Epithelial cell of prostate (primary cell): ENCODE data around the gene GALNT1.

Experiments
- DNase-seq: peaks from one replicate; pipeline ENCODE4 v3.0.0-alpha.2; 2011; ENCODE audit warnings: low read depth, low spot score
- H3K27ac ChIP-seq: fragments of 450-650 bp; 2 replicates; pipeline ENCODE4 v1.5.1; 2017; ENCODE audit warnings: mild to moderate bottlenecking

GALNT1 gene

DNA sequence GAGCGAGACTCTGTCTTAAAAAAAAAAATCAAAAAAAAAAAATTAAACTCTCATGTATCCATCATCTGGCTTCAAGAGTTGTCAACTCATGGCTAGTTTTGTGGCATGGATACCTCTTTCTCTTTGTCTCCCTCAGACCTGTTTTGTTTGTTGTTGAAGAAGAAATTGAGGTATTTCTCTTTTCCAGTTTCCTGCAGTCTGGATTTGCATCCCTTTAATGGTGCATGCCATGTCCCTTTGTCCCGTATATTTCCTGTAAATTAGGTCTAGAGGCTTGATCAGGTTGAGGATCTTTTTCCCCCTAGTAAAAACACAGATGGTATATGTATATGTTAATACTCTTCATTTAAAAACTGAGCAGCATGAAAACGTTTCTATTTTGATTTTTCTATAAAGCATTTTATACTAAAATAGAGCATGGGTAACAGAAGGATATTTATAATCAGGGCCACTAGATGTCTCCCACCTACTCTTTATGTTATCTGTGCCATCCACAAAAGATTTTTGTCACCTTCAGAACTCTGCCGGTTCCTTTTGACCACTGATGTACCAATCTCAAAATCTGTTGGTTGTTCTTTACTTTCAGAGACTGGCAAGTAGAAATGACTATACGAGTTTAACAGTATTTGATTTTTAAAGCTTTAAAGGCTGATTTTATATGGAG, 80.1 kb downstream of the GALNT1 start:
- no peak for DNase-seq

DNA sequence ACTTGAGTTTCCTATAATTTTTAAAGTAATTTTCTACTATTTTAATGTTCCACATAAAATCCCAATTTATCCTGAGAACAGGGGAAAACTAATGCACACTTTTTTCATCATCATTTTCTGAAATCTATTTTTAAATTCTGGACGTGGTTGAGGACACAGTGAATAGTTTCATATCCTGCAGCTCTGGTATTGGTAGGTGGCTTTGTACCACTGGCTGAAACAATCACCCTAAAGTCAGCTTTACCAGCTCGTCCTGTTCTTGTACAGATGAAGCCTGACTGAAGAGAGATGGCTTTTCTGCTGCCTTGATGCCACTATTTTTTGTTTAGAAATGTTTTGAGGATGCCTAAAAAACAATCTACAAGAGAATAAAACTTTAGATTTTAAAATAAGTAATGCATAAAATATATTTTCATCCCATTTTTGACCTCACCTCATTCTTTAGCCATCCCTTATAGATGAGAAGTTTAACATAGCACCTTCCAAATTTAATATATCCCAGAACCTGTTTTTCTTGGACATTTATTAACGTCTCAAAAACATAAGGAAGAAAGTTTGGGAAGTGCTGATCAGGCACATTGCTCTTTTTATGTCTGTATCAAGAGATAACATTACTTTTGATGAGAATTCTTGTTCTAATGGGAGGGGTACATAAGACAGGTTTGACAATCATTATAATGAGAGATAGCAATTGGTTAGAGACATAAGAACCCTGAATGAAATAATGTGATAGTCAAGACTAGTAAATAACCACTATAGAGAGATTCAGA, 80.9 kb downstream of the GALNT1 start:
- H3K27ac ChIP-seq: no peak overlapping the region
- DNase-seq: no peak

More for the DNA sequence above, 80.1 kb downstream of the GALNT1 start:
- H3K27ac ChIP-seq: no peak overlapping the region

GRCh38 chr18:35671966-35672603, 90.5 kb downstream of the GALNT1 start:
- H3K27ac ChIP-seq: no peak overlapping the region
- DNase-seq: no peak

- DNase-seq: peak; percentile 2
- H3K27ac ChIP-seq: no peak overlapping the region
Measured at GRCh38 chr18:35672897-35673296, 91.4 kb downstream of the GALNT1 start.

DNA sequence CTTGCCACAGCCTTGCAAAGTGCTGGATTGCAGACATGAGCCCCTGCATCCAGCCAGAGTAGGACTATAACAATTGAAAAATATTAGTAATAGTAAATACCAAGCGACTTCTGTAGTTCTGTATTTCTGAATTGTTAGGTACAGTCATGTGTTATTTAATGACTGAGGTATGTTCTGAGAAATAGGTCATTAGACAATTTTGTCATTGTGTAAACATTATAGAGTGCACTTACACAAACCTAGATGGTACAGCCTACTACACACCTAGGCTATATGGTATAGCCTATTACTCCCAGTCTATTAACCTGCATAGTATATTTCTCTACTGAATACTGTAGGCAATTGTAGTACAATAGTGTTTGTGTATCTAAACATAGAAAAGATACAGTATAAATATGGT, 92.1 kb downstream of the GALNT1 start:
- H3K27ac ChIP-seq: no peak overlapping the region
- no peak for DNase-seq

DNA sequence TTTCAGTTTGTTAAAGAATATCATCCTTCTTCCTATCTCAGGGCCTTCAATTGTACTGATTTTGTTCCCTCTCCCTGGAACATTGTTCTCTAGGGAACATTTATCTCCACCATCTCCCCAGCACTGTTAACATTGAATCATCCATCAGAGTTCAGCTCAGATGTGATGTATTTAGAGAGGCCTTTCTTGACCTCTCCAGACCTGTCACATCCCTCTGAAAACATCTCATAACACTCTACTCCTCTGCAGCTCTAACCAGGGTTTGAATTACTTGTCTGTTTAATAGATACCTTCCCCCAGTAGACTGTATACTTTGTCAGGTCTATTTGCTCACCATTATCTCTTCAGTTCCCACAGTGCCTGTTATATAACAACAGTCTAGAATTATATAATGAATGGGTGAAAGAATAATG, 98.6 kb downstream of the GALNT1 start:
- no peak overlapping the region for H3K27ac ChIP-seq
- no peak for DNase-seq

- DNase-seq: no peak
- H3K27ac ChIP-seq: no peak overlapping the region
Measured at GRCh38 chr18:35682281-35682867, 100.8 kb downstream of the GALNT1 start.

DNA sequence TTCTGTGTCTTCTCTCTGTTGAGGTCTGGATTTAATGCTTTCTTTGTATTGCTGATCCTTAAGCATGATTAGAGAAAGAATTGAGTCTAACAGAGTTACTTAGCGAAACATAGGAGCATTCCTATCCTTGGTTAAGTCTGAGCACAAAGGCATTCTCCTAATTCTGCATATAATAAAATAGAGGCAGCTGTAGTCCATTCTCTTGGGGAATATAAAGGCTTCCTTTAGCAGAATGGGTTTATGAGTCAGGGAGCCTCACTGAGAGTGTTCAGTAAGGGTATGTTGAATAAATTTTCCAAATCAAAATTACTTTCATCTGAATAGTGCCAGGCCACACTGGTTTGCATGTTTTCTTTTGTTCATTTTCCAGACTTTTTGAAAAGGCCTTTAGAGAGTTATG, 101.5 kb downstream of the GALNT1 start:
- no peak overlapping the region for H3K27ac ChIP-seq
- DNase-seq: no peak

DNA sequence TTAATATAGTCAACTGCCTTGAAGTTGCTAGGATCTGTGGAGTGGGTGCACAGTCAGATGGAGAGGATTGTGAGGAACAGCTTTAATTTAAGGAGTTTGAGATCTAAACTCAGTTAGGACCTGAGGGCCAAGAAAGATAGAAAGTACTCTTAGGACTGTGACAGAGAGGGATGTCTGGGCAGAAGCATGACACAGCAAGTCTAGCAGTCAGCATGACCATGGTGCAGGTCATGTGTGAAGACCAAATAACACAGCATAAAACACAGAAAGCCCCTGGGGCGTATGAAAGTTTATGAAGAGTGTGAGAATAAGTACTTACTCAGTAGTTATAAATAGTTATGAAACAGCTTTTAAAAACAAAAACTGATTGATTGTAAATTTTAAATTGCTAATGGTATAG, 107.2 kb downstream of the GALNT1 start:
- no peak for DNase-seq
- H3K27ac ChIP-seq: no peak overlapping the region

GRCh38 chr18:35689728-35690127, 108.2 kb downstream of the GALNT1 start:
- H3K27ac ChIP-seq: no peak overlapping the region
- DNase-seq: no peak

- H3K27ac ChIP-seq: no peak overlapping the region
- DNase-seq: no peak
Measured at GRCh38 chr18:35691625-35692024, 110.1 kb downstream of the GALNT1 start.

DNA sequence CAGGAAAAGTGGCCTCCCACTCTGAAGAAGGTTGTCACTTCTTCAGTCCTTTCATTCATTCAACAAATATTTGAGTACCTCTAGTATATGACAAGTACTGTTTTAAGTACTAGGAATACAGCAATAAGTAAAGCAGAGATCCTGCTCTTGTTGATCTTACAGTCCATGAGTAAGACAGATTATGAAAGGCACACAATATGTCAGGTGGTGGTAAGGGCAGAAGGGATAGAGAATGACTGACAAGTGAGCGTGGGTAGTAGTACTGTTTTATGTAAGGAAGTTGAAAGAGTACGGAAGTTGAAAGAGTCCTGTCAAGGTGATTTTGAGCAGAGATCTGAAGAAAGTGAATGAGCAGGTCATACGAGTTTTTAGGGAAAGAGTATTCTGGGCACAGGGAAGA, 111.3 kb downstream of the GALNT1 start:
- no peak overlapping the region for H3K27ac ChIP-seq
- DNase-seq: no peak

DNA sequence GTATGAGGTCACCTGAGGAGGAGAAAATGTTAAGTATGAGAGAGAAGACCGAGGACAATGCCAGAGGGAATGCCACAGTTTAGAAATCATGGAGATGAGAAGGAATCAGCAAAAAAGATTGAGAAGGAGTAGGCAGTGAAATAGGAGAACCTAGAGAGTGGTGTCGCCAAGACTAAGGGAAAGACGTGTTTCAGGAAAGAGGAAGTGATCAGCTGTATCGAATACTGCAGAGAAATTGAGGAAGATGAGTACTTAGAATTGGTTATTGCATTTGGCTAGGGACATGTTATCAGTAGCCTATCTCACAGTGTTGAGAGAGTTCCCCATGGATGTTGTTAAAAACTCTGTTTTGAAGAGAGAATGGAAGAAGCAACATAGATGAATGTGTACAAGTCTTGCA, 112.3 kb downstream of the GALNT1 start:
- H3K27ac ChIP-seq: no peak overlapping the region
- DNase-seq: no peak

GRCh38 chr18:35694808-35695207, 113.3 kb downstream of the GALNT1 start:
- no peak overlapping the region for H3K27ac ChIP-seq
- no peak for DNase-seq

DNA sequence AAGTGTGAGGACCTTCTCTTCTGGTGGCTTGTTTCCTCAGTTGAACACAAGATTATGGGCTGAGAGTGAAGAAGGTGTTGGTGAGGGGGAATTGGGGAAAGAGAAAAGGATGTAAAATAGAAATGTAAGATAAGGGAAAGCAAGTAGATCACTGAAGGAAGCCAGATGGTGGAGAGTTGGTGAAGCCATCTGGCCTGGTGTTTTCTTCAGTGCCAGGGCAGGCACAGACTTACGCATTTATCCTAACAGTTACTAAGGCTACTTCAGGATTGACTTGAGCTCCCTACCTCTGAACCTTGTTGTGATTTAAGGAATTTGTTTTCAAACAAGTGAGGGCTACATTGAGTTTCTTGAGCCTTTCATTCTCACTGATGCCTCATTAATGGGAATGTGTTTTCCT, 113.8 kb downstream of the GALNT1 start:
- no peak for DNase-seq
- H3K27ac ChIP-seq: no peak overlapping the region

GRCh38 chr18:35695803-35696202, 114.3 kb downstream of the GALNT1 start:
- DNase-seq: no peak
- no peak overlapping the region for H3K27ac ChIP-seq

GRCh38 chr18:35696307-35696706, 114.8 kb downstream of the GALNT1 start:
- H3K27ac ChIP-seq: no peak overlapping the region
- DNase-seq: no peak

DNA sequence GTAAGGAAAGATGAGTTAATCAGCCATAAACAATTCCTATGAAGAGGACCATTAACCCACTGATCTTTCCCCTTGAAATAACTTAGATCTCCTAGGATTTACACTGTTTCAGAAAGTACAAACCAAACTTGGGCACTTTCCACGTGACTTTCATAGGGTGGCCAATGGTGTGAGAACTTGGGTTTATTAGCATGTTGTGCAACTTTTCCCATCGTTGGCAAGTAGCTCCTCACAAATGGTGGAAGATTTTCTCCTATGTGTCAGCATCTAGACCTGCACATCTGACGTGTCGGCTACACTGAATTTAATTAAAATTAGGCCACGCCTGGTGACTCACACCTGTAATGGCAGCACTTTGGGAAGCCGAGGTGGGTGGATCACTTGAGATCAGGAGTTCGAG, 116.3 kb downstream of the GALNT1 start:
- no peak for DNase-seq
- peak overlapping the region; percentile 2 for H3K27ac ChIP-seq

GRCh38 chr18:35703043-35703688, 121.6 kb downstream of the GALNT1 start:
- DNase-seq: no peak
- peak overlapping the region; percentile 15 for H3K27ac ChIP-seq

DNA sequence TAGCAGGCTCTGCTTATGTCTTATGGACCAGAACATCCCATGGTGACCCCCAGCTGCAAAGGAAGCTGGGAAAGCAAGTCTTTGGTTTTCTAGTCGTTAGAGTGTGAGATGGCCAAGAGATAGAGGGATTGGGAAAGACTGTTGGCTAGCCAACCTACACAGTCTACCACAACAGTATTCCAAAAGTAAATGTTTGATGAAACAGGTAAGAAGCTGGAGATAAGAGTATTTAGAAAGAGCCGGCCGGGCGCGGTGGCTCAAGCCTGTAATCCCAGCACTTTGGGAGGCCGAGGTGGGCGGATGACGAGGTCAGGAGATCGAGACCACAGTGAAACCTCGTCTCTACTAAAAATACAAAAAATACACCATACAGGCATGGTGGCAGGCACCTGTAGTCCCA, 124.4 kb downstream of the GALNT1 start:
- no peak overlapping the region for H3K27ac ChIP-seq
- DNase-seq: no peak

- H3K27ac ChIP-seq: no peak overlapping the region
- no peak for DNase-seq
Measured at GRCh38 chr18:35707247-35707646, 125.7 kb downstream of the GALNT1 start.
